ENCODE data around the gene FZD2.
A peak's percentile ranks its signal among the peaks of the same experiment; 100 is the strongest.

FZD2 gene

DNA sequence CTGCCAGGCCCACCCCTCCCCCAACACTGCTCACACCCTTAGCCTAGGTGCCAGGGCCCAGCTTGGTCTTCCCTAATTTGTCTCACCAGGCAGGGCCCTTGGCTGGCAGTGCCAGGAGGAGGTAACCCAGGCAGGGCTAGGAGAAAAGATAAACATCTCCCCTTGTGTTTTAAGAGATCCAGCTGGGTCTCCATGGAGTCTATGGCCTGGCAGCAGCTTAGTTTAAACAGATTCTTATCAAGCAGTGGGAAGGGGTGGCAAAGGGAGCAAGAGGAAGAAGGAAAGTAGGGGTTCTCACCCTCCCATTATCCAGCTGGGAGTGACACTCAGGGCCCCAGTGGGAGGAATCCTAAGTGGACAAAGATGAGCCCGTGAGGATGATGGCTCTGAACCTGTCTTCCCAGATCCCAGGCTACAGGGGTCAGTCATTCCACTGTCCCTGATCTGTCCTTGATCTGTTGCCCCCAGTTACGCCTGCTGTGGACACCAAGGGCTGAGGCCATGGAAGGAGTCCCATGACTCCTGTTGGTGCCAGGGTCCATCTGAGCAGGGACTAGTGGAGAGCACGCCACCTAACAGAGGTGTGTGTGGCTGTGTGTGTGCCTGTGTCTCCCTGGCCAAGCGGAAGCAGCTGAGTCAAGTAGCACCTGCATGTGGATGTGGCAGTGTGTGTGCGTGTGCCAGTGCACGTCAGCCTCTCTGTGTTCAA lies 51.6 kb downstream of the FZD2 start:
- DNase-seq, result peak; percentile 100

DNA sequence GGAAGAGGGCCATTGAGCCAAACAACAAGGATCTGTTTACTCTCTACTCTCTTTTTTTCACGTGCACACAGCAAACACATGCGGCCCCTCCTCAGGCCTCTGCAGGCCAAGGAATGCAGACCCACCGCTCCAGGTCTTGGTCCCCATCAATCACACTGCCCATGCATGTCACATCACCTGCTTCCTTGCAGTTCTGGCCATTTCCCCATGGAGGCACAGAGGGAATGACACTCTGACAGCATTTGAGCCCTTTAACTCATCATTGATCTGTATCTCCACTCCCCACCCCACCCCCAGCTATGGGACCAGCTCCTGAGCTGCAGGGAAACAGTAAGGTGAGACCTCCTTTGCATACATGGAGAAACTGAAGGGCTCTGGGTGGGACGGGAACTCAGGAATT lies 53.0 kb downstream of the FZD2 start:
- no peak for DNase-seq

All from NCI-H69 (cell line).